Measurements from ENCODE around the gene ZRANB1. TPM values are rescaled to one million over a fixed set of nuclear protein-coding genes. Genes with fewer than 3 reads are reported as not detected.

ZRANB1 gene
- total and polyA plus RNA-seq, 2 donors (not counting 1 experiment from before 2014, with no cell fraction given): 26.5 to 39.3 TPM

GRCh38 chr10:124923684-124924083 is 18.2 kb upstream of the ZRANB1 start:
- Histone ChIP-seq H3K36me3 (ENCODE audit: control insufficient read depth, insufficient read depth, low read length) (no peaks in the 10 kb centered on the region), H3K9ac (ENCODE audit: insufficient read depth, low read length) (no peak overlapping the region), H3K79me2 (ENCODE audit: control insufficient read depth, insufficient read depth, low read length) (peaks cover 91% of the 10 kb centered on the region), H4K20me1 (ENCODE audit: control insufficient read depth, extremely low read depth, insufficient read depth, low read length) (peaks cover 2% of the 10 kb centered on the region), H3K4me1 (ENCODE audit: control insufficient read depth, extremely low read depth, insufficient read depth, low read length) (no peaks in the 10 kb centered on the region), H3K27ac (ENCODE audit: insufficient read depth, low read length) (no peak overlapping the region), H3K9me3 (ENCODE audit: control insufficient read depth, insufficient read depth, low read depth, low read length) (no peaks in the 10 kb centered on the region), H3K27me3 (ENCODE audit: control insufficient read depth, insufficient read depth, low read length) (no peaks in the 10 kb centered on the region), H3K4me3 (replicated peaks in 1 of 4; ENCODE audit: control extremely low read depth in 1 of 4, insufficient read depth in 1 of 4, low read depth in 3 of 4, low read length in 4 of 4) (no peak overlapping the region), H2AFZ (ENCODE audit: low read length) (no peak overlapping the region), H3K4me2 (ENCODE audit: extremely low read depth, insufficient read depth, low read length) (no peak overlapping the region)
- DNase-seq (ENCODE audit: low read depth in 2 of 2): no peak
- TF ChIP-seq EZH2 (IDR thresholded peaks at IDR 0.05; ENCODE audit: low read length, missing control alignments) (no peak), CTCF (conservative IDR thresholded peaks at IDR 0.05 in 1 of 2, IDR thresholded peaks at IDR 0.05 in 1 of 2; ENCODE audit: low read depth in 1 of 2, low read length in 2 of 2) (no peak)

- no peaks in the 10 kb centered on the region for H3K9me3 ChIP-seq (ENCODE audit: control insufficient read depth, insufficient read depth, low read depth, low read length)
- no peak overlapping the region for H3K4me3 ChIP-seq (replicated peaks in 1 of 4; ENCODE audit: control extremely low read depth in 1 of 4, insufficient read depth in 1 of 4, low read depth in 3 of 4, low read length in 4 of 4)
- H4K20me1 ChIP-seq (ENCODE audit: control insufficient read depth, extremely low read depth, insufficient read depth, low read length): no peaks in the 10 kb centered on the region
- H3K27ac ChIP-seq (ENCODE audit: insufficient read depth, low read length): no peak overlapping the region
- H3K4me2 ChIP-seq (ENCODE audit: extremely low read depth, insufficient read depth, low read length): no peak overlapping the region
- H3K79me2 ChIP-seq (ENCODE audit: control insufficient read depth, insufficient read depth, low read length): peaks cover 87% of the 10 kb centered on the region
- no peak overlapping the region for H2AFZ ChIP-seq (ENCODE audit: low read length)
- TF ChIP-seq CTCF (conservative IDR thresholded peaks at IDR 0.05 in 1 of 2, IDR thresholded peaks at IDR 0.05 in 1 of 2; ENCODE audit: low read depth in 1 of 2, low read length in 2 of 2) (no peak), EZH2 (IDR thresholded peaks at IDR 0.05; ENCODE audit: low read length, missing control alignments) (no peak)
- H3K36me3 ChIP-seq (ENCODE audit: control insufficient read depth, insufficient read depth, low read length): no peaks in the 10 kb centered on the region
- no peaks in the 10 kb centered on the region for H3K27me3 ChIP-seq (ENCODE audit: control insufficient read depth, insufficient read depth, low read length)
- no peak overlapping the region for H3K9ac ChIP-seq (ENCODE audit: insufficient read depth, low read length)
- no peak for DNase-seq (ENCODE audit: low read depth in 2 of 2)
- H3K4me1 ChIP-seq (ENCODE audit: control insufficient read depth, extremely low read depth, insufficient read depth, low read length): no peaks in the 10 kb centered on the region
Observed at GRCh38 chr10:124926548-124926947, 15.4 kb upstream of the ZRANB1 start.

GRCh38 chr10:124928087-124928486 is 13.8 kb upstream of the ZRANB1 start:
- H3K4me3 ChIP-seq (replicated peaks in 1 of 4; ENCODE audit: control extremely low read depth in 1 of 4, insufficient read depth in 1 of 4, low read depth in 3 of 4, low read length in 4 of 4): no peak overlapping the region
- no peaks in the 10 kb centered on the region for H3K36me3 ChIP-seq (ENCODE audit: control insufficient read depth, insufficient read depth, low read length)
- no peak overlapping the region for H3K27ac ChIP-seq (ENCODE audit: insufficient read depth, low read length)
- TF ChIP-seq EZH2 (IDR thresholded peaks at IDR 0.05; ENCODE audit: low read length, missing control alignments): no peak
- H3K27me3 ChIP-seq (ENCODE audit: control insufficient read depth, insufficient read depth, low read length): no peaks in the 10 kb centered on the region
- H3K4me1 ChIP-seq (ENCODE audit: control insufficient read depth, extremely low read depth, insufficient read depth, low read length): no peaks in the 10 kb centered on the region
- H3K79me2 ChIP-seq (ENCODE audit: control insufficient read depth, insufficient read depth, low read length): peaks cover 85% of the 10 kb centered on the region
- H3K9ac ChIP-seq (ENCODE audit: insufficient read depth, low read length): no peak overlapping the region
- DNase-seq (ENCODE audit: low read depth in 2 of 2): no peak
- H3K4me2 ChIP-seq (ENCODE audit: extremely low read depth, insufficient read depth, low read length): no peak overlapping the region
- no peaks in the 10 kb centered on the region for H3K9me3 ChIP-seq (ENCODE audit: control insufficient read depth, insufficient read depth, low read depth, low read length)
- no peak overlapping the region for H2AFZ ChIP-seq (ENCODE audit: low read length)
- H4K20me1 ChIP-seq (ENCODE audit: control insufficient read depth, extremely low read depth, insufficient read depth, low read length): no peaks in the 10 kb centered on the region

Measured in fibroblast of lung (primary cell).